Measurements from ENCODE around the gene PIPOX. TPM values are rescaled to one million over a fixed set of nuclear protein-coding genes. Genes with fewer than 3 reads are reported as not detected.

PIPOX gene
- total and polyA plus RNA-seq, 9 of the 15 experiments (the other 6 are each of a cell fraction or from before 2014, with no cell fraction given): 0.15 to 2.2 (median 0.58) TPM; not detected in 2

- no peak for TF ChIP-seq CUX1 (CRISPR knock-in tag; IDR thresholded peaks at IDR 0.05)
- no peak for TF ChIP-seq KHSRP (IDR thresholded peaks at IDR 0.05)
- TF ChIP-seq TBP (optimal IDR thresholded peaks at IDR 0.05; ENCODE audit: low read depth, low read length): no peak
- no peak for TF ChIP-seq PREB (CRISPR knock-in tag; IDR thresholded peaks at IDR 0.05)
- TF ChIP-seq PCBP2 (IDR thresholded peaks at IDR 0.05; ENCODE audit: low read depth, low read length, poor library complexity, severe bottlenecking): no peak
- TF ChIP-seq RAD21 (CRISPR knock-in tag; conservative IDR thresholded peaks at IDR 0.05 in 1 of 2, IDR thresholded peaks at IDR 0.05 in 1 of 2): no peak
- no peak for TF ChIP-seq ELK3 (CRISPR knock-in tag; IDR thresholded peaks at IDR 0.05)
- TF ChIP-seq SMARCE1 (IDR thresholded peaks at IDR 0.05): no peak
- TF ChIP-seq NFRKB (IDR thresholded peaks at IDR 0.05; ENCODE audit: low read depth): no peak
- 81% methylated on average over 9 of the region's 14 CpGs for WGBS (ENCODE audit: insufficient coverage, low coverage, missing lambda C conversion rate)
- no peaks in the 10 kb centered on the region for H3K9me3 ChIP-seq (replicated peaks; ENCODE audit: control insufficient read depth, insufficient read depth, low read depth, low read length)
- 0 out of 5 replicates have a peak, but pooled peaks cover 0 to 2% of the 10 kb centered on the region in 2 experiments for H3K4me1 ChIP-seq (replicated peaks in 1 of 2; ENCODE audit: control insufficient read depth in 2 of 2, insufficient read depth in 2 of 2, low read length in 2 of 2)
- H3K36me3 ChIP-seq (ENCODE audit: control insufficient read depth, insufficient read depth, low read length): peaks cover 58% of the 10 kb centered on the region; the same call in 2 of the 3 replicates
- no peaks in the 10 kb centered on the region for H3K27me3 ChIP-seq (ENCODE audit: control insufficient read depth in 2 of 2, insufficient read depth in 2 of 2, low read length in 2 of 2)
- intact Hi-C loops (cut with micrococcal nuclease) (no loop called here), in situ Hi-C loops (cut with MboI) (no loop called here)
- H3K4me2 ChIP-seq (ENCODE audit: insufficient read depth, low read length): no peak overlapping the region
- H2AFZ ChIP-seq (ENCODE audit: low read depth, low read length): no peak overlapping the region
- CTCF ChIA-PET (ENCODE audit: low intra/inter-chr PET ratio): no interaction called here
- POLR2A ChIA-PET: interaction anchor here (0.7 kb wide), 1 partner anchor 20 kb away, joined by 3 read pairs; no protein-coding TSS in a partner anchor
- no peak overlapping the region for H3K4me3 ChIP-seq
- H3K79me2 ChIP-seq (ENCODE audit: control insufficient read depth, insufficient read depth, low read length): no peaks in the 10 kb centered on the region
- H3K27ac ChIP-seq (ENCODE audit: extremely low read depth, low read depth, low read length): no peak overlapping the region
- DNase-seq (ENCODE audit: extremely low read depth in 1 of 4, low spot score in 3 of 4) (no peak), FAIRE-seq (no peak), ATAC-seq (no peak)
- no peak overlapping the region for H3K9ac ChIP-seq (ENCODE audit: insufficient read depth in 1 of 2, low read depth in 2 of 2, low read length in 2 of 2)
- peaks cover 6% of the 10 kb centered on the region; the same call in 1 of the 2 replicates for H4K20me1 ChIP-seq (replicated peaks; ENCODE audit: control insufficient read depth, insufficient read depth, low read length)
- no TSS peak for BruUV-seq (replicated peaks)
- H3K9me1 ChIP-seq (ENCODE audit: control insufficient read depth, insufficient read depth, low read length): no peaks in the 10 kb centered on the region
These were observed 38.0 kb downstream of the PIPOX start for GRCh38 chr17:29080965-29081364.

All from K562 (cell line).